GM10266 (cell line): ENCODE results near the gene LMO1.

Source experiments
- DNase-seq: peaks from one replicate; pipeline ENCODE4 v3.0.0; 2012; ENCODE audit errors: extremely low spot score
- CTCF ChIP-seq: IDR thresholded peaks from 2 replicates; pipeline ENCODE4 v1.5.1; 2012; ENCODE audit warnings: mild to moderate bottlenecking, low read depth; ENCODE audit not compliant: control insufficient read depth, insufficient read depth; ENCODE audit errors: missing control alignments

LMO1 gene

GRCh38 chr11:8288166-8288772, 24.6 kb upstream of the LMO1 start:
- DNase-seq = no peak
- no peak for TF ChIP-seq CTCF

GRCh38 chr11:8287703-8288102, 24.0 kb upstream of the LMO1 start:
- TF ChIP-seq CTCF = no peak
- no peak for DNase-seq

GRCh38 chr11:8287297-8287696, 23.6 kb upstream of the LMO1 start:
- DNase-seq = no peak
- TF ChIP-seq CTCF = no peak

GRCh38 chr11:8286886-8287285, 23.2 kb upstream of the LMO1 start:
- TF ChIP-seq CTCF = no peak

GRCh38 chr11:8285796-8286195, 22.1 kb upstream of the LMO1 start:
- no peak for DNase-seq
- no peak for TF ChIP-seq CTCF

More at GRCh38 chr11:8286886-8287285, 23.2 kb upstream of the LMO1 start:
- no peak for DNase-seq

- TF ChIP-seq CTCF = no peak
- no peak for DNase-seq
These were observed 21.6 kb upstream of the LMO1 start for GRCh38 chr11:8285228-8285627.

GRCh38 chr11:8283465-8284230, 20.0 kb upstream of the LMO1 start:
- TF ChIP-seq CTCF = no peak
- DNase-seq = no peak
